Globus pallidus (tissue), 1 donor: ENCODE results near the gene DLGAP4.
"Not testable (repeated sequence)": the region's sequence is repeated elsewhere in the genome, so short reads cannot be mapped to it uniquely, and the experiment has no call there.

ENCODE experiments used
- DNase-seq: peaks from one replicate; pipeline ENCODE4 v3.0.0-alpha.2; 2015; ENCODE audit warnings: low spot score

Gene DLGAP4

DNA sequence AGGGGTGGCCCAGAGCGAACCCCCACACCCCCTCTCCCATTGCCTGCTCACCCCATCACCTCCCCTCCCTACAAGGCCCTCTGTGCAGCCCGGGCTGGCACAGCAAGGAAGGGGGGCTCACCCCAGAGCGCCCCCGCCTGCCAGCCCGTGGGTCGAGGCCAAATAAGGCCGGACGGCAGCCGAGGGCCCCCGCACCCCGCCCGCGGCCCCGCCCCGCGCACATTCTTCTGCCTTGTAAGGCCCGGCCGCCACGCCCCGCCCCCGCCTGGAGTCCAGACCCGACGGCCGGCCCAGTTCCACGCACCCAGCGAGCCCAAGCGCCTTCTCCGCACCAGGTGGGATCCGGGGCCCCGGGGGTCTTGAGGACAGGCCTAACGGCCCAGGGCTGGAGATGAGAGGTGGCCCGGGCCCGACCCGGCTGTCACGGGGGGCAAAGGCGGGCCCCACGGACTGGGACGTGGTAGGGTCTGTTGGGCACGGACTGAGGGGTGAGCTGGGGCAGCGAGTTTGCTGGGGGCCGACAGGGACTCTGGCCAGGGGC, 235.2 kb downstream of the DLGAP4 start, which contains the start of gene MYL9:
Gene MYL9 (plus strand): TSS at position 293 of the 541 bp plus-strand sequence. CDS start 3,366 bp downstream, outside the sequence.
- no peak for DNase-seq

DNA sequence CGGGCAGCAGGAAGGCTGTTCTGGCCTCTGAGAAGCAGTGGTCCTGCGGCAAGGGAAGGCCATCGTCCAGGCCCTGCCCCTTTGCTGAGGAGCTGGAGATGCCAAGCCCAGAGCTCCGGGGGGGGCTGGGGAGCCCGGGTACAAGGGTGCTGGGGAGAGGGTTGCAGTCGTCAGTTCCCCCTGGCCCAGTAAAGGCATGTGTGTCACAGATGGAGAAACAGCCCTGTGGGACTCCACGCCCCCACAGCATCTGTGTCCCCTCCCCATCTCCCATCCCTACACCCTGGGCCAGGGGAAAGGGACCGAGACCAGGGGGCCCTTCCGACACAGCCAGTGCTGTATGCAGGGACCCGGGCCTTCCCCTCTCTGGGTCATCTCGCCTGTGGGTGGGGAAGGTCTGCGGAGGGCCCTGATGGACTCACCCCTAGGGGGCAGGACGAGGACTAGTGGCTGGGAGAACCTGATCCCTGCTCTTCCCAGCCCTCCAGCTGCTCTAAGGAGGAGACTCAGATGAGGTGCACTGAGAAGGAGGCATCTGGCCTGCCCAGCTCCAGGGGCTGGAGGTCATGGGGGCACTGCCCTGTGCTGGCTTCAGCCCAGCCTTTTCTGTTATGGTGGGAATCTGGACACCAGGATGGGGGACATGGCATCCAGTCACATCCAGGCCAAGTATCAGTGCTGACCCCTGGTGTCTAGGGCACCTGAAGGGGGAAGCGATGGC, 235.8 kb downstream of the DLGAP4 start:
- no peak for DNase-seq

DNA sequence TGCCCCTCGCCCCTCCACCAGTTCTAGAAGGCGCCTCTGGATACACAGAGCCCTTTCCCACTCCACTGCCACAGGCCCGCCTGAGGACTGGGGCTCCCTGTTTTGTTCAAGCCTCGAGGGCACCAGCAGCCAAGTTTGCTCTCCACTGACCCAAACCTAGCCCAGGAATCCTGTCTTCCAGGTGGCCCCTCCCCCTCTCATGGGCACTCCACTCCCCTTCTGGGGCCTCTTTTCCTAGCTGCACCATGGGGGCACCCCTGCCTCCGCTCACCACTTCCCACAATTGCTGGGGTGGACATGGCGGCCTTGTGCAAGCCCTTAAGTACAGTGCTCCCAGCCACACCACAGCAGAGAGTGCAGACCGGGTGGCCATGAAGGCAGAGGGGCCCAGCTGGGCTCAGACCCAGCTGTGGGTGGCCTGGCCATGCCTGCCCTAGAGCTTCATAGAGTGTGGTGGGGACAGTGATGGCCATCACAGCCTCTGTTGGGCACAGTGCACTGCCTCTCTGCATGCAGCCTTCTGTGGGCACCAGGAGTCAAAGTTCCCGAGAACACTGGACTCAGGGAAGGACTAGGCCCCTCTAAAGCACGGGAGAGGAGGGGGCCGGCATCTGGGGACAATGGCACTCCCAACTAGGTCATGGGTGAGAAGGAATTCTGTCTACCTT, 236.5 kb downstream of the DLGAP4 start:
- no peak for DNase-seq

DNA sequence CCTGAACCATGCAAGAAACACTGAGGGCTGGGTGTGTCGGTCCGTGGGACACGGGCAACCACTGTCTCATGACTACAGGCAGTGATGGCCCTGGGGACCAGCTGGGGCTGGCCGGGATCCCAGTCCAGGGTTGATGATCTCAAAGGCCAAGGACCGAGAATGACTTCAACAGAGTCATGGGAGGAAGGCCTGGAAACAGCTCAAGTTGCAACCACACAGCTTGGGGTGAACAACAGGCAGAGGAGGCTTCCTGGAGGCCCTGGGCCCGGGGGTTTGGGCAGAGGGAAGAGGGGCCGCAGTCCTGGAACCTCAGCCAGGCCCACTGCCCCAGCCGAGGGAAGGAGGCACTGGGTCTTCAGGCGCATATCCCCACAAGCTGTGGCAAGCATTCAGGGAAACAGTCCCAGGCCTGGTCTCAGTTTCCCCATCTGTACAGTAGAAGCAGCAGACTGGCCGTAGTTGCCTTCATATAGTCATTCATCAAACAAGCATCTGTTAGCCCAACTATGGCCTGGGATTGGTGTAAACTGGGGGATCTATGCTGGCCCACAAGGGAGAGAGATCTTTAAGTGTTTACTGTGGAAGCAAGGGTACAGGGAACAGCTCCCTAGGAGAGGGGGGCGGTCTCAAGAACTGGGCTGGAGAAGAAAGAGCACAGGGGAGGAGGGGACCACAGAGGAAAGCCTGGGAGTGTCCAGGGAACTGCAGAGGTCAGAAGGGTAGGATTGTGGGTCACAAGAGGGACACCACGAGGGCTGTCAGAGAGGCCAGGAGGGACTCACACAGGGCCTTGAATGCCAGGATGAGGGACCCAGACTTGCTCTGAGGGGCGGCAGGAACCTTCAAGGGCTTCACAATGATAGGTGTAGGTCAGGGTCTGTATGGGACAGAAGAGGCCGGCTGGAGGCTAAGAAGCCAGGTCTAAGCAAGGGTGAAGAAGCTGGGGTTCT, 237.3 kb downstream of the DLGAP4 start:
- DNase-seq = peak; percentile 10

DNA sequence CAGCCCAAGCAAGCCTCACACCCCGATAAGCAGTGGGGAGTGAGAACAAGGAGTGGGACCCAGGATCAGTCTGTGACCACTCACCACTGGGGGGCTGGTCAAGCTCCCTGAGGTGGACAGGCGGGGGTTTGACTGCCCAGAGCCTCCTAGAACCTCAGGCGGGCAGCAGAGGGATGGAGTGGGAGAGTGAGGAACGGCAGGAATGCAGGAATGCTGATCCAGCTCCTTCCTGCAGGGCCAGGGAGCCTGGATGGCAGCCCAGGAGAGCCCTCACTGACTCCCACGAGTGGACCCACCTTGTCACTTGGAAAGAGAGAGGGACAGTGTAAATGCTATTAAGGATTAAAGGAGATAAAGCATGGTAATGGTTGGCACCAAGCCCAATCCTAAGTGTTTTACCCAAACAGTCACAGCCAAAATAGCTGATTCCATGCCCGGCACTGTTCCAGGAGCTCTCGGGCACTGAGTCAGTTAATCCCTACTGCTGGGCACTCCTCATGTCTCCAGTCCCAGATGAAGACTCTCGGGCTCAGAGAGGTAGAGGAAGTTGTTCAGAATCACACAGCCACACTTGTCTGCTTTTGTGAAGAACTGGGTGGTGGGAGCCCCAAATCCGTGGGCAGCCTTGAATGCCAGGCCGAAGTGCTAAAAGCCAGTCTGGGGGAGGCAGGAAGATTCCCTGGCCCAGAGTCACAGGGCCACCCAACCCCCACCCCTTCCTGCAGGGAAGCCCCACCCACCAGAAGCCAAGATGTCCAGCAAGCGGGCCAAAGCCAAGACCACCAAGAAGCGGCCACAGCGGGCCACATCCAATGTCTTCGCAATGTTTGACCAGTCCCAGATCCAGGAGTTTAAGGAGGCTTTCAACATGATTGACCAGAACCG, 238.2 kb downstream of the DLGAP4 start:
- DNase-seq = no peak

DNA sequence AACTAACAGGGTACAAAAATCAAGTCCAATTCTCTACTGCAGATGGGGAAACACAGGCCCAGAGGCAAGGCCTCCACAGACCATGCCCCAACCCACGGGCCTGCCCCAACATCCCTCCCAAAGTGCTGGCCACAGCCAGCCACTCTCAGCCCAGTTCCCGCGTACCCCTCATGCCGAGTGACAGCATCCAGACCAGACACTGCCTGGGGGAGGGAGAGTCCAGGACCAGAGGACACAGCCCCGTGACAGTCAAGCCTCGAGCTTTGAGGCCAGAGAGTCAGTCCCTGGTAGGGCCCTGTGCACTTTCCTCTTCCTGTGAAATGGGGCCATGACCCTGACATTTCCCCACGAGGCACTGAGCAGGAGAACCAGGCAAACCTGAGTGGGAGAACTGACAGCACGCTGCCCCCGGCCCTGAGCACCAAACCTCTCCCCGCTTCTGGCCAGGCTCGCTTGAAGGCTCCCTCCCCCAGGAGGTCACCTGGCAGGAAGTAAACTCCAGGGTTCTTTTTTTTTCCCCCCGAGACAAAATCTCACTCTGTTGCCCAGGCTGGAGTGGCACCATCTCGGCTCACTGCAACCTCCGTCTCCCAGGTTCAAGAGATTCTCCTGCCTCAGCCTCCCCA, 240.1 kb downstream of the DLGAP4 start:
- no peak for DNase-seq

DNA sequence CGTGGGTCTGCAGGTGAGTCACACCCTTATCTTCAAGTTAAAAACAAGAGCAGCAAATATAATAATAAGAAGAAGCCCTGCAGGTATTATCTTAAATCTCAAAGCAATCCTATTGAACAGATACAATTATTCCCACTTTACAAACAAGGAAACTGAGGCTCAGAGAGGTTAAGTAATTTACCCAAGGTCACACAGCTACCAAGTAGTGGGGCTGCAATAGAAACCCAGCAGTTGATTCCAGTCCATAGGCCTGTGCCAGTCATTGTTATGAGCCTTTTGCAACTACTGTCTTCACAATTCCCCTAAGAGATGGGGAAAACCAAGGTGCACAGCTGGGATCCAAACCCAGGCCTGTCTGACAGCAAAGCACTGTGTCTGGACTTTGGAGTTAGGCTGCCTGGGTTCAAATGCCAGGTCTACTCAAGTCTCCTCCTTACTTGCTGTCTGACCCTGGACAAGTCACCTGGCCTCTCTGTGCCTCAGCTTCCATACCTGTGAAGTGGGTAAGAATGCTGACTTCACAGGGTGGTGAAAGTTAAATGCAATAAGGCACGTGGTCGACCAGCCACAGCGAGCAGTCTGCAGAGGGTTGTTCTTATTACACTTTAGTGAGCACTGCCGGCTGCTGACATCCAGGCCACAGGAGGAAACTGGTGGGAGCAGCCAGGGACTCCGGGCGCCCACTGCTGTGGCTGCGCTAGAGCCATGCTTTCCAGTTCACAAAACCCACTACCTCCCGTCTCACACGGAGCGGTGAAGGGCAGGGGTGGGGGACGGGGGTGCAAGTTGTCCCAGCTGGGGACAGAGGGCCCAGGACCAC, 241.3 kb downstream of the DLGAP4 start:
- DNase-seq = no peak

DNA sequence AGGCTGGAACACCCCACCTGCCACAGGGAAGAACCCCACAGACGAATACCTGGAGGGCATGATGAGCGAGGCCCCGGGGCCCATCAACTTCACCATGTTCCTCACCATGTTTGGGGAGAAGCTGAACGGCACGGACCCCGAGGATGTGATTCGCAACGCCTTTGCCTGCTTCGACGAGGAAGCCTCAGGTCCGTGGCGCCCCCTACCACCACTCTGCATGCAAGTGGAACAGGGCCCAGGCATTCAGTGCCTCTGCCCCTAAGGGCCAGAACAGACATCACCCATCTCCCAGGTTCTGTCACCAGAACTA, 241.8 kb downstream of the DLGAP4 start:
- DNase-seq = no peak

DNA sequence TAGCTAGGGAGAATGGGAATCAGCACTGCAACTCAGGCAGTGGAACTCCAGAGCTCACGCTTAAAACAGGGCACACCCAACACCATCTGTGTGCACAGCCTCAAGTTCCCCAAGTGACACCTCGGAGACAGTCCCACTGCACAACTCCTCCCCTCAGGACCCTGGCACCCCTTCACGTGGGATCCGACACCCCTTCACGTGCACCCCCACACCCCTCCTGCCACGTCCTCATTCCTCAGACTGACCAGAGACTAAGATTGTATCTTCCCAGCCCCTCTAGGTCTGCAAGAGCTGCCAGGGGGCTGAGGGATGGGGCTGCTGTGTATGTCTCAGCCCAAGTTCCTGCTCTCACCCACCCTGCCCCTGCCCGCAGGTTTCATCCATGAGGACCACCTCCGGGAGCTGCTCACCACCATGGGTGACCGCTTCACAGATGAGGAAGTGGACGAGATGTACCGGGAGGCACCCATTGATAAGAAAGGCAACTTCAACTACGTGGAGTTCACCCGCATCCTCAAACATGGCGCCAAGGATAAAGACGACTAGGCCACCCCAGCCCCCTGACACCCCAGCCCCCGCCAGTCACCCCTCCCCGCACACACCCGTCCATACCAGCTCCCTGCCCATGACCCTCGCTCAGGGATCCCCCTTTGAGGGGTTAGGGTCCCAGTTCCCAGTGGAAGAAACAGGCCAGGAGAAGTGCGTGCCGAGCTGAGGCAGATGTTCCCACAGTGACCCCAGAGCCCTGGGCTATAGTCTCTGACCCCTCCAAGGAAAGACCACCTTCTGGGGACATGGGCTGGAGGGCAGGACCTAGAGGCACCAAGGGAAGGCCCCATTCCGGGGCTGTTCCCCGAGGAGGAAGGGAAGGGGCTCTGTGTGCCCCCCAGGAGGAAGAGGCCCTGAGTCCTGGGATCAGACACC, 242.8 kb downstream of the DLGAP4 start:
- no peak for DNase-seq

DNA sequence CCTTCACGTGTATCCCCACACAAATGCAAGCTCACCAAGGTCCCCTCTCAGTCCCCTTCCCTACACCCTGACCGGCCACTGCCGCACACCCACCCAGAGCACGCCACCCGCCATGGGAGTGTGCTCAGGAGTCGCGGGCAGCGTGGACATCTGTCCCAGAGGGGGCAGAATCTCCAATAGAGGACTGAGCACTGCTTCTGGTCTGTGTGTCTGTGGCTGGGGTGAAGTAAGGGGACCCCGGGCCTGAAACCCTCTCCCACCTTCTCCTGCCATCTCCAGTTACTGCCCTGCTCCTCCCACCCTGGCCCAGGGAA, 243.4 kb downstream of the DLGAP4 start:
- no peak for DNase-seq

DNA sequence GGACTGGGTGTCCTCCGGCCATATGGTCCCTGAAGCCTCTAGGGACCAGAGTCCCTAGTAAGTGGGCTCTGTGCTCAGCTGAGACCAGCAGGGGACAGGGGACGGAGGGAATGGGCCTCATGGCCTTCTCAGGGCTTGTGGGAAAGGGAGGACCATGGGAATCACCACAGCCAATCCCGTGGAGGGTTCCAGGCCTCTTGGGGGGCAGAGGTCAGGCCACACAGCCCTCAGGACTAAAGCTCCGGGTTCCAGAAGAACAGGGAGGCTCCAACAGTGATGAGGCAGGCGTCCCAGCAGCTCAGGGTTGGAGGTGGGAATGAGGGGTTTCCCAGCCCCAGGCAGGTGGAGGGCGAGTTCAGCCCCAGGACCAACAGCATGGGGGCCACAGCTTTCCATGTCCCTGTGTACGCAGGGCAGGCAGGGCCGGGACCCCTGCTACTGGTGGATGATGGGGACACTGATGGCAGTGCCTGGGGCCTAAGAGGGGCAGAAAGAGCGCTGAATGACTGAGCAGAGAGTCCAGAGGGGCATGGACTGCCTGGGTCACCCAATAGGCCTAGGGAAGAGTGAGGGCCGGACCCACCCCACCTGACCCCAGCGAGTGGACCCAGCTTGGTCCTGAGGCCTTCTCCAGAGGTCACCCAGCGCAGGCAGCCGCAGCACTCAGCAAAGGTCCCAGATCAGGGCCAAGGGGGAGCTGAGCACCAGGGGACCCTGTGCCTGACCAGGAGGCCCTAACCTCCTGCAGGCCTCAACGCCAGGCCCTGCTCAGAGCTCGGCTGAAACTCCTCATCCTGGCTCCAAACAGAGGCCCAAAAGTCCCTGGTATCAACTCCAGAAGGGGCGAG, 244.0 kb downstream of the DLGAP4 start:
- DNase-seq = no peak

DNA sequence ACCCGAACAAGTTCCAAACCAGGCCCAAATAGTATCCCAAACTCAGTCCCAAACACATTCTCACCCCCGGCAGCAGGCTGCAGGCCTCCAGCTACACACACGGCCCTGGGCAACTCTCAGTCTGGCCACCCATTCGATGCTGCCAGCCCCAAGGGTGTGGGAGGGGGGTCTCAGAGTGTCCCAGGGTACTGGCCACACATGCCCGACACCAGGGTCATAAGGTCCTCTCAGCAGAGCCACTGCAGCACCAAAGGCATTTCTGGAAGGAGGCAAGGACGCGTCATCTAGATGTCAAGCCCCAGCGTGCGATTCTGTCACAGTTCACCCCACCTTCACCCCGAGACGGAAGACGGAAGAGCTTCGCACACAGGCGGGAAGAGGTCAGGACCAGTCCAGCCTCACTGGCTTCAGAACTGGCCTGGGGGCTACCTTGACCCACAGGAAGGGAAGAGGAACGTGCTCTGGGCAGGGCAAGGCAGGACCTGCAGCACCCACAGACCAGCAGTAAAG, 244.7 kb downstream of the DLGAP4 start:
- no peak for DNase-seq

DNA sequence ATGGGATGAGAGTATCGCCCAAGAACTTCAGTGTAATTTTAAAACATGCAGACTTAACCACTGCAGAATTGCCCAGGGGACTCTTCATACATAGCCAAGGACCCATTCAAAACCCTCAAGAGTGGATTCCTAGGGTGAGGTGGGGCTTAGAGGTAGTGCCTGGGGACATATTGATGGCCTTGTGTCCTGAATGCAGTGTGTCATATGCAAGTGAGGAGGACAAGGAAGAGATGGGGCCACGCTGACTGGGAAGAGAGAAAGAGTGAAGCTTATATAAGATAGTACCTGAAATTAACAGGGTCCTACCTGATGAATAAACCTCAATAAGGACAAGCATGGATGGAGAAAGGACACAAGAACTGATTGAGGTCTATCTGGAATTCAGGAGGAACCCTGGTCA, 249.1 kb downstream of the DLGAP4 start:
- DNase-seq = no peak

DNA sequence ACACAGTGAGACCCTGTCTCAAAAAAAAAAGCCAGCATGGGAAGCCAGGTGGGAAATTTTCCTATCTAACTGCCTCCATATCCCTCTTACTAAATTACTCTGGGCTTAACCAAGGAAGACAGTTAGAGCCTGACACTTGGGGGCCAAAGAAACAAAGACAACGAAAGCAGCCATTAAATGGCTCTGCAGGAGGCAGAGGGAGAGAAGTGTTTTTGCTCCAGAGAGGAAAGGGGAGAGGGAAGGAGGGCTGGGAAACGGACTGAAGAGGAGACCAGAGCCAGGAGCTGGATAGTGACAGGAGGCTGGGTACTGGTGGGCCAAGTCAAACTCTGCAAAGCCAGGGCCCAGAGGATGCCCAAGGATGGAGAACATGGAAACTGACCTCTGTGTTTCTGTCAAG, 256.6 kb downstream of the DLGAP4 start:
- no peak for DNase-seq

DNA sequence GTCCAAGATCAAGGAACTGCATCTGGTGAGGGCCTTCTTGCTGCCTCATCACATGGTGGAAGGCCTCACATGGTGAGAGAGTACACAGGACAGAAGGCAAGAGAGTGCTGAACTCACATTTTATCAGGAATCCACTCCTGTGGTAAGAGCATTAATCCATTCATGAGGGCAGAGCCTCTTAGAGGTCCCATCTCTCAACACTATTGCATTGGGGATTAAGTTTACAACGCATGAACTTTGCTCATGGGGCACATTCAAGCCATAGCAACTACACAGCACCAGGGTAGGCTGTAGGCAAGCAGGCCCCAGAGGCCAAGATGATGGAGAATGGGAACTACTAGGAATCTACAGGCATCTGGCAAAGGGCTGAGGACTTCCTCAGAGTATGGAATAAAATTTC, 257.2 kb downstream of the DLGAP4 start:
- DNase-seq = no peak

DNA sequence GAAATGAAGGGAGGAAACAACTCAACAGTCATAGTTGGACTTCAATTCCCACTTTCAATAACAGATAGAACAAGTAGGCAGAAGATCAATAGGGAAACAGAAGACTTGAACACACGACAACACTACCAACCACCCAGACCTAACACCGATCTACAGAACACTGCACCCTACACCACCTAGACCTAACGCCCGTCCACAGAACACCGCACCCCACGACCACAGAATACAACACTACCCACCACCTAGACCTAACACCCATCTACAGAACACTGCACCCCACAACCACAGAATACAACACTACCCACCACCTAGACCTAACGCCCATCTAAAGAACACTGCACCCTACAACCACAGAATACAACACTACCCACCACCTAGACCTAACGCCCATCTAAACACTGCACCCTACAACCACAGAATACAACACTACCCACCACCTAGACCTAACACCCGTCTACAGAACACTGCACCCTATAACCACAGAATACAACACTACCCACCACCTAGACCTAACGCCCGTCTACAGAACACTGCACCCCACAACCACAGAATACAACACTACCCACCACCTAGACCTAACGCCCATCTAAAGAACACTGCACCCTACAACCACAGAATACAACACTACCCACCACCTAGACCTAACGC, 258.1 kb downstream of the DLGAP4 start:
- not testable (repeated sequence) for DNase-seq

DNA sequence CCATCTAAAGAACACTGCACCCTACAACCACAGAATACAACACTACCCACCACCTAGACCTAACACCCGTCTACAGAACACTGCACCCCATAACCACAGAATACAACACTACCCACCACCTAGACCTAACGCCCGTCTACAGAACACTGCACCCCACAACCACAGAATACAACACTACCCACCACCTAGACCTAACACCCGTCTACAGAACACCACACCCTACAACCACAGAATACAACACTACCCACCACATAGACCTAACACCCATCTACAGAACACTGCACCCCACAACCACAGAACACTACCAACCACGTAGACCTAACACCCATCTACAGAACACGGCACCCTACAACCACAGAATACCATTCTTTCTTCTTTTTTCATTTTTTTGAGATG, 258.6 kb downstream of the DLGAP4 start:
- DNase-seq = not testable (repeated sequence)
